ENCODE measurements around the gene ASTN2.

The ASTN2 gene

GRCh38 chr9:117334101-117334500, 80.8 kb downstream of the ASTN2 start:
- H3K9me3 ChIP-seq (replicated peaks; ENCODE audit: insufficient read depth, low read length) = no peaks in the 10 kb centered on the region
- H2AFZ ChIP-seq (ENCODE audit: low read length) = no peak overlapping the region
- no peak overlapping the region for H3K27ac ChIP-seq (ENCODE audit: low read length)
- H3K4me2 ChIP-seq (ENCODE audit: low read depth, low read length) = no peak overlapping the region
- no peak overlapping the region for H3K4me3 ChIP-seq (ENCODE audit: low read length)
- H3K9me2 ChIP-seq (replicated peaks; ENCODE audit: insufficient read depth, low read length) = no peaks in the 10 kb centered on the region
- no peaks in the 10 kb centered on the region for H3K36me3 ChIP-seq (replicated peaks; ENCODE audit: insufficient read depth, low read length)
- no peak overlapping the region for H3K9ac ChIP-seq (ENCODE audit: low read length)
- TF ChIP-seq EZH2 (optimal IDR thresholded peaks at IDR 0.05; ENCODE audit: low read depth, low read length) (no peak), EZH2phosphoT487 (IDR thresholded peaks at IDR 0.05; ENCODE audit: low read length) (no peak), CTCF (IDR thresholded peaks at IDR 0.05; ENCODE audit: low read length) (no peak)
- no peaks in the 10 kb centered on the region for H3F3A ChIP-seq (ENCODE audit: insufficient read depth, low read length)
- no peaks in the 10 kb centered on the region for H3K4me1 ChIP-seq (ENCODE audit: low read length)
- H4K20me1 ChIP-seq (ENCODE audit: insufficient read depth, low read length) = no peaks in the 10 kb centered on the region
- H3K27me3 ChIP-seq (replicated peaks; ENCODE audit: insufficient read depth, low read length) = no peaks in the 10 kb centered on the region
- DNase-seq = no peak
- no peaks in the 10 kb centered on the region for H3K79me2 ChIP-seq (ENCODE audit: low read length)

- TF ChIP-seq CTCF (IDR thresholded peaks at IDR 0.05; ENCODE audit: low read length) (no peak), EZH2phosphoT487 (IDR thresholded peaks at IDR 0.05; ENCODE audit: low read length) (no peak), EZH2 (optimal IDR thresholded peaks at IDR 0.05; ENCODE audit: low read depth, low read length) (no peak)
- H3K9ac ChIP-seq (ENCODE audit: low read length) = no peak overlapping the region
- no peak for DNase-seq
Observed at GRCh38 chr9:117325831-117326230, 89.0 kb downstream of the ASTN2 start.

GRCh38 chr9:117325110-117325731, 89.6 kb downstream of the ASTN2 start:
- TF ChIP-seq EZH2 (optimal IDR thresholded peaks at IDR 0.05; ENCODE audit: low read depth, low read length) = no peak
- no peak for TF ChIP-seq EZH2phosphoT487 (IDR thresholded peaks at IDR 0.05; ENCODE audit: low read length)
- no peak for TF ChIP-seq CTCF (IDR thresholded peaks at IDR 0.05; ENCODE audit: low read length)
- Histone ChIP-seq H3K4me3 (ENCODE audit: low read length) (no peak overlapping the region), H4K20me1 (ENCODE audit: insufficient read depth, low read length) (no peaks in the 10 kb centered on the region), H3K27me3 (replicated peaks; ENCODE audit: insufficient read depth, low read length) (no peaks in the 10 kb centered on the region), H3K36me3 (replicated peaks; ENCODE audit: insufficient read depth, low read length) (no peaks in the 10 kb centered on the region), H3K9me3 (replicated peaks; ENCODE audit: insufficient read depth, low read length) (no peaks in the 10 kb centered on the region), H3K79me2 (ENCODE audit: low read length) (no peaks in the 10 kb centered on the region), H3K27ac (ENCODE audit: low read length) (no peak overlapping the region), H2AFZ (ENCODE audit: low read length) (no peak overlapping the region), H3K9me2 (replicated peaks; ENCODE audit: insufficient read depth, low read length) (no peaks in the 10 kb centered on the region), H3F3A (ENCODE audit: insufficient read depth, low read length) (no peaks in the 10 kb centered on the region), H3K4me1 (ENCODE audit: low read length) (no peaks in the 10 kb centered on the region), H3K9ac (ENCODE audit: low read length) (no peak overlapping the region), H3K4me2 (ENCODE audit: low read depth, low read length) (no peak overlapping the region)
- DNase-seq = no peak

More at GRCh38 chr9:117325831-117326230, 89.0 kb downstream of the ASTN2 start:
- Histone ChIP-seq H3K9me2 (replicated peaks; ENCODE audit: insufficient read depth, low read length) (no peaks in the 10 kb centered on the region), H3K36me3 (replicated peaks; ENCODE audit: insufficient read depth, low read length) (no peaks in the 10 kb centered on the region), H3K4me1 (ENCODE audit: low read length) (no peaks in the 10 kb centered on the region), H3K4me2 (ENCODE audit: low read depth, low read length) (no peak overlapping the region), H3K9me3 (replicated peaks; ENCODE audit: insufficient read depth, low read length) (no peaks in the 10 kb centered on the region), H3K27me3 (replicated peaks; ENCODE audit: insufficient read depth, low read length) (no peaks in the 10 kb centered on the region), H3K27ac (ENCODE audit: low read length) (no peak overlapping the region), H4K20me1 (ENCODE audit: insufficient read depth, low read length) (no peaks in the 10 kb centered on the region), H2AFZ (ENCODE audit: low read length) (no peak overlapping the region), H3K79me2 (ENCODE audit: low read length) (no peaks in the 10 kb centered on the region), H3K4me3 (ENCODE audit: low read length) (no peak overlapping the region), H3F3A (ENCODE audit: insufficient read depth, low read length) (no peaks in the 10 kb centered on the region)

Data from MM.1S (cell line).